ENCODE data around the gene IGFALS. TPM values are rescaled to one million over a fixed set of nuclear protein-coding genes. Genes with fewer than 3 reads are reported as not detected.

Gene IGFALS
- total and polyA plus RNA-seq, 2 donors (not counting 3 experiments of a cell fraction or from before 2014, with no cell fraction given) = not detected

- dilution Hi-C loops (cut with MboI; ENCODE audit: extremely low pct_ligation_motif_present, low sequenced_read_pairs) (no loop called here), intact Hi-C loops (cut with micrococcal nuclease) (no loop called here)
- H3K4me3 ChIP-seq (replicated peaks in 1 of 3; ENCODE audit: insufficient read depth in 1 of 3, low read depth in 1 of 3, low read length in 3 of 3) = no peak overlapping the region
- no peak overlapping the region for H3K9ac ChIP-seq (replicated peaks; ENCODE audit: extremely low read depth, insufficient read depth, low read length)
- DNase-seq (ENCODE audit: low read depth, low spot score) (no peak), FAIRE-seq (no peak)
- peaks cover 0 to 2% of the 10 kb centered on the region in 2 experiments for H3K36me3 ChIP-seq (ENCODE audit: control insufficient read depth in 2 of 2, extremely low read depth in 1 of 2, insufficient read depth in 2 of 2, low read length in 2 of 2)
- no peak overlapping the region for H2AFZ ChIP-seq (ENCODE audit: low read depth, low read length)
- ChIA-PET CTCF (no interaction called here), POLR2A (no interaction called here)
- TF ChIP-seq POLR2AphosphoS5 (IDR thresholded peaks at IDR 0.05; ENCODE audit: insufficient read depth, low read depth, low read length) (no peak), POLR2A (IDR thresholded peaks at IDR 0.05; ENCODE audit: low read depth, low read length) (no peak), EZH2 (IDR thresholded peaks at IDR 0.05; ENCODE audit: borderline replicate concordance, low read depth, low read length, severe bottlenecking) (no peak), MYC (IDR thresholded peaks at IDR 0.05; ENCODE audit: low read depth, low read length) (no peak), GATA2 (IDR thresholded peaks at IDR 0.05; ENCODE audit: insufficient read depth, insufficient read length, low read depth, low read length) (no peak), JUN (IDR thresholded peaks at IDR 0.05; ENCODE audit: borderline replicate concordance, insufficient read depth, insufficient read length, low read depth) (no peak), MAX (IDR thresholded peaks at IDR 0.05; ENCODE audit: insufficient read depth, insufficient read length) (no peak), FOS (IDR thresholded peaks at IDR 0.05; ENCODE audit: borderline replicate concordance, insufficient read depth, low read length) (no peak), CTCF (IDR thresholded peaks at IDR 0.05; ENCODE audit: extremely low read depth in 1 of 2, insufficient read depth in 1 of 2, low read depth in 1 of 2, low read length in 2 of 2) (no peak)
- H4K20me1 ChIP-seq (replicated peaks; ENCODE audit: control insufficient read depth, extremely low read depth, insufficient read depth, low read length) = no peaks in the 10 kb centered on the region
- peaks cover 13% of the 10 kb centered on the region for H3K79me2 ChIP-seq (ENCODE audit: control insufficient read depth, insufficient read depth, low read length)
- no TSS peak for BruUV-seq (replicated peaks)
- no peak overlapping the region for H3K4me2 ChIP-seq (ENCODE audit: insufficient read depth, low read length)
- no peak overlapping the region for H3K27ac ChIP-seq (ENCODE audit: insufficient read depth, low read depth, low read length)
- H3K27me3 ChIP-seq (ENCODE audit: control insufficient read depth in 2 of 2, insufficient read depth in 2 of 2, low read length in 2 of 2) = no peaks in the 10 kb centered on the region
- H3K9me1 ChIP-seq (replicated peaks; ENCODE audit: control insufficient read depth, extremely low read depth, insufficient read depth, low read length) = no peaks in the 10 kb centered on the region
- H3K4me1 ChIP-seq (ENCODE audit: control insufficient read depth, extremely low read depth, insufficient read depth, low read length) = peaks cover 14% of the 10 kb centered on the region
- no peaks in the 10 kb centered on the region for H3K9me3 ChIP-seq (replicated peaks; ENCODE audit: control insufficient read depth, insufficient read depth, low read length)
Measured at GRCh38 chr16:1832838-1833454, 39.4 kb upstream of the IGFALS start.

Data from endothelial cell of umbilical vein (primary cell).